DMS53 treated with DMSO at 0.1 percent for 48 hours (cell line): Measurements from ENCODE around the gene DPF1.

ENCODE experiments used
- DNase-seq: peaks from one replicate; lab custom pipeline; 2025; ENCODE audit not compliant: unreplicated experiment; lab: John Stamatoyannopoulos, UW

The DPF1 gene

DNA sequence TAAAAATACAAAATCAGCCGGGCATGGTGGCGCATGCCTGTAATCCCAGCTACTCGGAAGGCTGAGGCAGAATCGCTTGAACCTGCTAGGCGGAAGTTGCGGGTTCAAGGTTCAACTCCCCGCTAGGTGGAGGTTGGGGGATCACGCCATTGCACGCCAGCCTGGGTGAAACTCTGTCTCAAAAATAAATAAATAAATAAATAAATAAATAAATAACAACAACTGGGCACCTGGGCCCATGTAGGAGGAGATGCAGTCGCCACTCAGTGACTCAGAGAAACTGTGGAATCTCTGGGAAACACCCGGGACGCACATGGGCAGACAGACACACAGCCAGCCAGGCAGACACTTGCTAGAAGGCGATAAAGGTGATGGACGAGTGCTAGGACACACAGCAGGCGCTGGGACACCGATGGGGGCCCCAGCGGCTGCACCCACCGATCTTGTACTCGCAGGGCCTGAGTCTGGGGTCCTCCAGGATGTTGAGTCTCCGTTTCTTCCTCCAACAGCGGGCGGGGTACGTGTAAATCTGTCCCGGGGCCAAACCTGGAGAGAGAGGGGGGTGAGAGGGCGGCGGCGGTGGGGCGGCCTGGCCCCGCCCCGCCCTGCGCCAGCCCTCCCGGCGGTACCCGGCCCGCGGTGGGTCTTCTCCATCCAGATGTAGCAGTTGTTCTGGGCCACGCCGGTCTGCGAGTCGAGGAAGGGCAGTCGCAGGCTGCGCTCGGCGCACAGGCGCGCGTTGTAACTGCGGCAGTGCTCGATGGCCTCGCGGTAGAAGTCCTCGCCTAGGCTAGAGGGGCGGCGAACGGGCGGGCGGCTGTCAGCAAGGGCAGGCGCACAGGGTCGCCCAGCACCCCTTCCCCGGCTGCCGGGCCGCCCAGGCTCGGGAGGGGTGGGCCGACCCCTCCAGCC lies 1.8 kb downstream of the DPF1 start:
- DNase-seq: no peak

DNA sequence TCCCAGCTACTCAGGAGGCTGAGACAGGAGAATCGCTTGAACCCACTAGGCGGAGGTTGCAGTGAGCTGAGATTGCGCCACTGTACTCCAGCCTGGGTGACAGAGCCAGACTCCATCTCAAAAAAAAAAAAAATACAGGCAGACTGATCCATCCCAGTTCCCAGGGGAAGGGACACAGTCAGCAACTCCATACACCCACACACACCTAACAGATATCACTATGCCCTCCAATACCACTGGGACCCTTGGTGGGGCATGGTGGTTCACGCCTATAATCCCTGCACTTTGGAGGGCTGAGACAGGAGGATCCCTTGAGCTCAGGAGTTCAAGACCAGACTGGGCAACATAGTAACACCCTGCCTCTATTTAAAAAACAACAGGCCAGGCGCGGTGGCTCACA lies 2.6 kb downstream of the DPF1 start:
- no peak for DNase-seq

GRCh38 chr19:38219221-38219620 lies 4.8 kb downstream of the DPF1 start:
- no peak for DNase-seq

- DNase-seq: no peak
Measured at GRCh38 chr19:38218204-38218603, 5.8 kb downstream of the DPF1 start.

DNA sequence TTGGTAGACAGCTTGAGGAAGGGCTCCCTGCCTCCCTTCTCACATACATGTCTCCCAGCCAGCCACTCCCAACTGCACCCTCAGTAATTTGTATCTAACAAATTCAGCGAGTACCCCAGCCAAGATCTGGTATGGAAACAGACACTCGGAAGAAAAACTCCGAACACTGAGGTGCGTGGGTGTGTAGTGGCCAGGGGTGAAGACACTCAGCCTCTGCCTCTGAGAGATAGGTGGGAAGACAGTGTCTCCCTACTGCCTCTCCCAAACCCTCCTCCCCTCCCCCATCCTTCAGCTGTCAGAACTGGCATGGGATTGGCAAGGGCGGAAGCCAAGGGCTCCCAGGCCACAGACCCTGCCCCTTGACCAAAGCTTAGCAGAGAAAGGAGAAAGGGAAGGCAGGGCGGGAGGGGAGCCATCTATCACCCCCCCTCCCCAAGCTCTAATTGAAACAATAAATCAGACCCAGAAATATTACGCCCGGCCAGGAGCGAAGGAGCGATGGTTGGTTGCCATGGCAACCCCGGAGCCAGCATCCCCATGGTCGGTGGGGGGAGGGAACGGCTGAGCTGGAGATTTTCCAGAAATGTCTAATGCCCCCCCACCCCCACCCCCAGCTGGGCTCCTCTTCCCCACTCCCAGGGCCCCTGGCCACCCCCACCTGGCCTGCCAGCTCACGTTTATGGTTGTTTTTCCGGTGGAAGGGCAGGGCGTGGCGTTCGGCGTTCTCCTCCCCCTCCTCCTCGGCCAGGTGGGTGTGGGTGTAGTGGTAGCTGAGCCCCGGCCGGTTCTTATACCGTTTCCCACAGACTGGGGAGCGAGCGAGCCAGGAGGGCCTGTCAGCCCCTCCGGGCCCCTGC lies 7.0 kb downstream of the DPF1 start:
- DNase-seq: no peak

DNA sequence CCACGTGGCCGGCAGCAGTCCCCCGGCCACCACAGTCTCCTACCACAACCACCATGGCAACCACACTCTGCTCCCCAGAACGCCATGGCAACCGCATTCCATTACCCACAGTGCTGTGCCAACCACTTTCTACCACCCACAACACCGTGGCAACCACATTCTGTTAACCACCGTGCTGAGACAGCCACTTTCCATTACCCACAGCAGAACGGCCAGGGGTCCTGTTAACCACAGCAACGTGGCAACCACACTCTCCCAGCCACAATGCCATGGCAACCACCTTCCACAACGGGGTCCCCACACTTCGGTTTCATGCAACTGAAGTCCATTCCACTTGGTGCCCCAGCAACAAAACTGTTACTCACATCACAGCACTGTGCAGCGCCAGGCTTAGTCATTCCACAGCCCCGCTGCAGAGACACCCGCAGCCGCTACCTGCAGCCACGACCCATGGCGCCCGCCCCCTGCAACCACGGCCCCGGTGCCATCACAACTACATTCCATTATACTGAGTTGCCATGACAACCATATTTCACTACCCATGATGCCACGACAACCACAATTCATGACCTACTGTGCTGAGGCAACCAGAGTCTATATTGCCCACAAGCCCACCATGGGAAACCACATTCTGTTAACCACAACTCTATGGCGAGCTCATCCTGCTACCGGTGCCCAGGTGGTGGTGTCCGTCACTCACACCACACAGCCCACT lies 10.0 kb downstream of the DPF1 start:
- no peak for DNase-seq

GRCh38 chr19:38213469-38213868 lies 10.6 kb downstream of the DPF1 start:
- no peak for DNase-seq

DNA sequence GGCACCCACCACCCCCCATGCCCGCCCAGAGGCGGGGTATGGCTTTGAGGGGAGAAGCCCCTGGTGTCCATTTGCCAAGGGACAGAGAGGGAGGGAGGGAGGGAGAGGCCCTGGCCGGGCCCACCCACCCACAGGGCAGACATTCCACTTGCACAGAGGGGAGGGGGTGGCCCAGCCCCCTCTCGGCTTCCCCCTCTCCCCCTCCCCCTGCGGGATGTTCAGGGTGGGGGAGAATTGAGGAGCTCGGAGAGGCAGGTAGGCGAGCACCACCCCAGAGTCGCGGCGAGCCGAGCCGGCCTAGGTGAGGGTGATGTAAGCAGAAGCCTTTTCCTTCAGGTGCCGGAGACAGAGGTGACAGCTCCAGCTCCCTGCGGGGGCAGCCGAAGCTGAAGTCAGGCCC lies 12.3 kb downstream of the DPF1 start:
- DNase-seq: no peak

- DNase-seq: no peak
Measured at GRCh38 chr19:38211151-38211591, 12.9 kb downstream of the DPF1 start.

GRCh38 chr19:38210458-38210987 lies 13.5 kb downstream of the DPF1 start:
- peak; percentile 41 for DNase-seq

GRCh38 chr19:38209671-38210457 lies 14.2 kb downstream of the DPF1 start:
- DNase-seq: peak; percentile 23

GRCh38 chr19:38209152-38209551 lies 14.9 kb downstream of the DPF1 start:
- no peak for DNase-seq

- no peak for DNase-seq
Measured at GRCh38 chr19:38208571-38208970, 15.5 kb downstream of the DPF1 start.

GRCh38 chr19:38207543-38207942 lies 16.5 kb downstream of the DPF1 start:
- DNase-seq: no peak

- DNase-seq: no peak
Measured at GRCh38 chr19:38206928-38207327, 17.1 kb downstream of the DPF1 start.

- no peak for DNase-seq
Measured at GRCh38 chr19:38206006-38206745, 17.8 kb downstream of the DPF1 start.

- DNase-seq: no peak
Measured at GRCh38 chr19:38204728-38205127, 19.3 kb downstream of the DPF1 start.

GRCh38 chr19:38204096-38204495 lies 19.9 kb downstream of the DPF1 start:
- peak; percentile 86 for DNase-seq

- DNase-seq: no peak
Measured at GRCh38 chr19:38203197-38203596, 20.8 kb downstream of the DPF1 start.

DNA sequence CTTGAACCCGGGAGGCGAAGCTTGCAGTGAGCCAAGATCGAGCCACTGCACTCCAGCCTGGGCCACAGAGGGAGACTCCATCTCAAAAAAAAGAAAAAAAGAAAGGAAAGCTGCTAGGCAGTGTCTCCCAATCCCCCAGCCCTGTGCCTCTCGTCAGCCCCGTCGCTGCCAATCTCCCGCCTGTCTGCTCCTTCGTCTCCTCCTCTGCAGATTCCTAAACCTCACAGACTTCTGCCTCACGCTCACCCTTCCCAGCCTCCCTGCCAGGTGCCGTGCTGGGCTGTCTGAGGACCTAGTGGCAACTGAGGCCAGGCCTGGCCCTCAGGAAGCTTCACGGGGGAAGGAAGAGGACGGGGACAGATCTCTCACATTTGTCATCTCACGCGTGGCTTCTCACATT lies 21.5 kb downstream of the DPF1 start:
- DNase-seq: no peak
